CD4-positive, alpha-beta T cell treated with Interleukin-21 for 1 hour (primary cell): Measurements from ENCODE around the gene HSPB2.
A peak's percentile ranks its signal among the peaks of the same experiment; 100 is the strongest.
"Not testable (repeated sequence)": the region's sequence is repeated elsewhere in the genome, so short reads cannot be mapped to it uniquely, and the experiment has no call there.

Experiments
- DNase-seq: peaks from one replicate; pipeline ENCODE4 v3.0.0-alpha.2; 2020

HSPB2 gene

DNA sequence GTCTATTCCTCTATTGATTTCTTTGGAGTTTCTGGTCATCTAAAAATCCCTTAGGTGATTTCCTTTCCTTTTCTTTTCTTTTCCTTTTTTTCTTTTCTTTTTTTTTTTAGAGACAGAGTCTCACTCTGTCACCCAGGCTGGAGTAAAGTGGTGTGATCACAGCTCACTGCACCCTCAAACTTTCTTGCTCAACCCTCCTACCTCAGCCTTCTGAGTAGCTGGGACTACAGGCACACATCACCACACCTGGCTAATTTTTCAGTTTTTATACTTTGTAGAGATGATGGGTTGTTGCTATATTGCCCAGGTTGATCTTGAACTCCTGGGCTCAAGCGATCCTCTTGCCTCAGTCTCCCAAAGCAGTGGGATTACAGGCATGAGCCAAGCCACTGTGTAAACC lies 4.2 kb downstream of the HSPB2 start:
- no peak for DNase-seq

DNA sequence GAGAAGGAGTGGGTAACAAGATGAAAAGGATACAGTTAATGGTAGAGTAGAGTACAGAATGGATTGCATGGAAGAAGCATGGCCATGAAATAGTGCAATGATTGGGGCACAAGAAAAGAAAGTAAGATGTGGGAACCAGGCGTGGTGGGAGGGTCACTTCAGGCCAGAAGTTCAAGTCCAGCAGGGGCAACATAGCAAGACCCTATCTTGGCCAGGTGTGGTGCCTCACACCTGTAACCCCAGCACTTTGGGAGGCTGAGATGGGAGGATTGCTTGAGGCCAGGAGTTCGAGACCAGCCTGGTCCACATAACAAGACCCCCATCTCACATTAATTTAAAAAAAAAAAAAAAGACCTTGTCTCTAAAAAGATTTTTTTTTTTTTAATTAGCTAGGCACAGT lies 4.8 kb downstream of the HSPB2 start:
- no peak for DNase-seq

DNA sequence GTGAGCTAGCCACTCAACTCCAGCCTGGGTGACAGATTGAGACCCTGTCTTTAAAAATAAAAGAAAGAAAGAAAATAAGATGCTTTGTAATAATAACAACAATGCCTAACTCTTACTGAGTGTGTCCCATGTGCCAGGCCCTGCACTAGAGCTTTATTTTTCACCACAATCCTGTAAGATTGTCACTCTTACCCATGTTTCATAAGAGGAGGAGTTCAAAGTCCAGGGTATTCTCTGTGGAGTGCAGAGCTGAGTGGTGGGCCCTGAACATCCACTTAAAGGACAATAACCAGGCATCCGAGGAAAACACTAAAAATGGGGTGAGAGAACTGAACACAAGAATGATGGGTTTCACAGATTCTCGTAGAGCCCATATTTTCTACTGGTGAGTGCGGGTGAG lies 5.3 kb downstream of the HSPB2 start:
- no peak for DNase-seq

DNA sequence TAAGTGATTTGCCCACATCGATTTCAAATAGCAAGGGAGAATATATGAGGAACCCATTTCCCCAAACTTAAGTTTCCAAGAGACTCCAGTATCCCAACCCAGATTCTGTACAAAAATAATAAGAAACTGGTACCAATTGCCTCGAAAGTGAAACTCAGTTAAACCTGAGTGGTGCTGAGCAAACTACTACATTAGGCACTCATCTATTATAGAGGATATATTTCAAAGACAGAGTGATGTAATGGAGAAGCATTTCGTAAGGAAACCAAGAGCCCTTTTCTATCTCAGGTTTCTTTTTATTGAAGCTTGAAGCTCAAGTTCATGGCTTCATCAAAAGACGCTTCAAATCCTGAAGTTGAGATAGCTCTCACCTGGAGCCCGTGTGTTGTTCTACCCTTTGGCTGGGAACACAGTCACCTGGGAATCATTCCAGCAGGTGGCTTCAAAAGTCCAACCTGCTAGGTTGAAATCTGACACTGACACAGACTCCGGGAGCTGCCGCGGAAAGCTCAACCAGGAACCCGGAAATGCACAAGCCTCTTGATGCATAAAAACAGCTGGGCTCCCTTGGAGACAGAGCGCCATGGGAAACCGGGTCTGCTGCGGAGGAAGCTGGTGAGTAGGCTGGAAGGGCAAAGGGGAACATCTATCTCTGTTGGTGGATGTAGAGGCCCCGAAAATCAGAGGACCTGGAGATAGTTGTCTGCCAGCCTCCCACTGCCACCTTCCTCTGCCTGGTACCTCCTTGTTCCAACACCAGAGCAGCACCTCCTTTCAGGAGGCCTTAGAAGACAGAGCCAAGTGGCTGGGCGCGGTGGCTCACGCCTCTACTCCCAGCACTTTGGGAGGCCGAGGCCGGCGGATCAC lies 6.1 kb downstream of the HSPB2 start, which contains the start of gene C11orf52:
Gene C11orf52, plus strand, starts transcription at position 524 of the 867 bp plus-strand sequence. Its CDS starts 60 bp downstream, at position 584.
- no peak for DNase-seq

DNA sequence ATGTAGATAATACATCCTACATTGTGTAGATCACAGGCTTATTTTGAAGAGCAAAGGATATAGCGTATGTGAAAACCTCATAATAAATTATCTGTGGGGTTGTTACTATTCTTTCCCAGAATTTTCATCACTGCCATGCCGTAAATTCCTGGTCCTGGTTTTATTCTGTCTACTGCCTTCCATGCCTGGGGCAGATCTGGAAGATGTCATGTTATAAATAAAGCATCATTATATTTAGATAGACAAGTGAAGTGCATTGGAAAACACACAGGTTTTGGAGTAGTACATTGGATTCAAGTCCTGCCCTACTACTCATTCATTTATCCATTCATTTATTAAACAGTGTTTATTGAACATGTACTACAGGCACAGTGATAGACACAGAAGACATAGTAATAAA lies 8.4 kb downstream of the HSPB2 start:
- DNase-seq, result no peak

DNA sequence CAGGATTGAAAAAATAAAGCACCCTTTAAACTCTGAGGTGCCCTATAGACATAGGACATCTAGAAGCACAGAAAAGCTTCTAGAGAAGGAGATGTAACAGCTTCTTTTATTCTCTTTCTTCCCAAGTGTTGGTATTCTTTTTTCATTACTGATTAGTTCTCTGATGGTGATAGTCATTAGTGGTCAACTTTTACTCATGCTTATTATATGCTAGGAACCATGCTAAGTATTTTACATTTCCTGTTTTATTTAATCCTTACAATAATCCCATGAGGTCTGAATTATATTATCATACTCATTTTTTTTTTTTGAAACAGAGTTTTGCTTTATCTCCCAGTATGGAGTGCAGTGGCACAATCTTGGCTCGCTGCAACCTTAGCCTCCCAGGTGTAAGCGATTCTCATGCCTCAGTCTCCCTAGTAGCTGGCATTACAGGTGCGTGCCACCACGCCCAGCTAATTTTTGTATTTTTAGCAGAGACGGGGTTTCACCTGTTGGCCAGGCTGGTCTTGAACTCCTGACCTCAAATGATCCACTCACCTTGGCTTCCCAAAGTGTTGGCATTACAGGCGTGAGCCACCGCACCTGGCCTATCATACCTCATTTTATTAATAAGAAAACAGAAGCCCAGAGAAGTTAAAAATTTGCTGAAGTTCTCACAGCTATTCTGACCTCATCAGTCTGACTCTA lies 9.2 kb downstream of the HSPB2 start:
- no peak for DNase-seq

DNA sequence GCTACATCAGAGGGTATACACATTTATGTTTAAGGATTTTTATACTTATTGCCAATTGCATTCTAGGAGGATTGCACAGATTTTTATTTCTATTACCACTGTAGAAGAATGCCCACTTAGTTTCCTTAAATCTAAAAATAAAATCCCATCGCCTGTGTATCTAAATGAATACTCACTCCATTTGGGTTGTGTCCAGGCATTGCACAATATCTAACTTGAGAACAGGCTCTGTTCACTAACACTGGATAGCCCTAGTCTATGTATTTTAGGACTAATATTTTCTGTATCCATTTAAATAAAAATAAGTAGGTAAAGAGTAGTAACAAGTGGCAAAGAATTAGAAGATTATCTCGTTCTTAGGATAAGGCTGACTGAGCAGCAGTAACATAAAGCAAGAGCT lies 10.3 kb downstream of the HSPB2 start:
- DNase-seq, result no peak

DNA sequence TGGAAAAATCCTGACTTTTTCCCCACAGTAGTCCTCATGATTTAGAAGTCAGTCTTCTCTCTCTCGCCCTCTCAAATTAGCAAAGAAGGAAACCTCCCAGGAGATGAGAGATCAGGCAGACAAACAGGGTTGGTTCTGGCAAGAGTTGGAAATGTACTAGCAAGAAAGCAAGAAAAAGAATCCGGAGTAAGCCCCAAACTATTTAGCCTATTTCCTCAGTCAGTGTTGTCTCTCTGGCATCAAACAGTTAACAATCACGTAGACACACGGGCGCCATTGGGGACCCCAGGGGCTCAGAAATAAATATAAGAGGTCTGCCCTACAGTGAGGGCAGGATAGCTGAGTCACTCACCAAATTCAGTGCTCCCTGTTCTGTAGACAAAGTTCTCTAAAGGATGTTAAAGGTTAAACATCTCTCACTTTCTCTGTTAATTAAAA lies 10.8 kb downstream of the HSPB2 start:
- DNase-seq, result no peak

DNA sequence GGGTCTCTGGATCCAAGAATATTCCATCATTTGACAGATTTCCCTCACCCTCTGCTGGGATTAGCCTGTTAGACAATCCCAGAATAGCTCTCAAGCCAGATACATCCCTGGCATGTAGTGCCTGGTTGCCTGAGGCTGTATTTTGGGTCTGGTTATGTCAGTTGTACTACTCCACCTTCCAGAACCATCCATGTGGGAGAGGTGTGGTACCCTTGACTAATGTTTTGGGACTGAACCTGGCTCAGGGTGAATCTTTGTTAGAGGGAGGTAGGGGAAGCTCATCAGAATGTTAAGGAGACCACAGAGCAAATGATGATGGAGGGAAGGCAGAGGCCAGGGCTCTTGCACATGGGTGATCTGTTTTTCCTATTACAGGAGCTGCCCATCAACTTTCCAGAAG lies 11.4 kb downstream of the HSPB2 start:
- no peak for DNase-seq

DNA sequence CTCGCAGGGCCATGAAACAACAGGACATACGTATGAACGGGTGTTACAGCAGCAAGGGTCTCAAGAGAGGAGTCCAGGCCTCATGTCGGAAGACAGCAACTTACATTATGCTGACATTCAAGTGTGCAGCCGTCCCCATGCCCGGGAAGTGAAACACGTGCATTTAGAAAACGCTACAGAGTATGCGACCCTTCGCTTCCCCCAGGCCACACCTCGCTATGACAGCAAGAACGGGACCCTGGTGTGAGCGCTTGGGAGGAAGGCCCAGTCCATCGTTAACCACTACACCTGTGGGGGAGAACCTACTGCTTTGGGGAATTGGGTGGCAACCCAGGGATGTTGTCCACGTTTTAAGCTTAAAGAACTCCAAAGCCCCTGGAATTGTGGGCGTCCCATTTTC lies 13.4 kb downstream of the HSPB2 start:
- no peak for DNase-seq

DNA sequence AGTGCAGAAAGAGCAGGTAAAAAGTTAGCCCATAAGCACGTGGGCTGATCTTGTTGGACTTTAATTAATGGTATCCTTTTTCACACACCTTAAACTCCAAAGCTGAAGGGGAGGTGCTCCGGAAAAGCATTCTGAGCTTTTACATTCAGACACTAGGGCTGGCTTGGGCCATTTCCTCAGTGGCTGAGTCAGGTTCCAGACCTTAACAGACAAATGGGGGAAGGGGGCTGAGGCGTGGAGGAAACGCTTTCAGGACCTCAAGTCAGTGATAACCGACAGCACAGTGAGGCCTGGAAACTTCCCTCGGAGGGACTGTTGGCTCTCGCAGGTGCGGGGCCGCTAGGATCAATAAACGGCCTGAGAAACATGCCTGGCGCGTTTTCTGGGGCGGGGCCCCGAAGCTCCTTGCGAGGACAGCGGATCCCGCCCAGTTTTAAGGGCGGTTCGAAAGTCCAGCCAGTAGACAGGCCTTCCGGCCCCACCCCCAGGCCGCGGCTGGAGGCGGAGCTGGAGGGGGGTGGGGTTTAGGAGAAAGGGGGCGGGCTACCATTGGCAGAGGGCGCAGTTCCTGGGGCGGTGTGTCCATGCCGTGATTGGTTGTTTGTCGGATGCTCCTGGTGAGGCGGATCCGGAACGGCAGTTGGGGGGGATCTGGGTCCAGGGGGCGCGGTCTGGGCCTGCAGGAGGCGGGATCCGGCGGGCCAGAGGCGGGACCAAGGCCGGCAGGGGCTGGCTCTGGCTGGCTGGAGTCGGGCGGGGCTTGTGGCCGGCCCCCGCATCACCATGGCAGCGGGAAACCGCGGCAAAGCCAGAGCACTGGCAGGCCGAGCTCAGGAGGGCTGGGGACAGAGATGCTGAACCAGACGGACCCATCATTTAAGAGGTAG lies 14.2 kb downstream of the HSPB2 start:
- DNase-seq, result peak; percentile 98

DNA sequence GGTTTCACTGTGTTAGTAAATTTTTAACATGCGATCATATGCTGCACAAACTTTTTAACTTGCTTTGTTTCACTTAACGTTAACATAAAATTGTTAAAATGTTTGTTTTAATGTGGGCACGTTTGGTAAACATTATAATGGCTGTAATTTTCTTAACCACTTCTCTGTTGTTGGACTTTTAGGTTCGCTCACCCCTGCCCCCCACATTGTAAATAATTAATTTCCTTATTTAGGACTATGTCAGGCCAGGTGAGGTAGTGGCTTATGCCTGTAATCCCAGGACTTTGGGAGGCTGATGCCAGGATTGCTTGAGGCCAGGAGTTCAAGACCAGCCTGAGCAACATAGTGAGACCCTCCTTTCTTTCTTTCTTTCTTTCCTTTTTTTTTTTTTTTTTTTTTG lies 17.9 kb downstream of the HSPB2 start:
- no peak for DNase-seq

DNA sequence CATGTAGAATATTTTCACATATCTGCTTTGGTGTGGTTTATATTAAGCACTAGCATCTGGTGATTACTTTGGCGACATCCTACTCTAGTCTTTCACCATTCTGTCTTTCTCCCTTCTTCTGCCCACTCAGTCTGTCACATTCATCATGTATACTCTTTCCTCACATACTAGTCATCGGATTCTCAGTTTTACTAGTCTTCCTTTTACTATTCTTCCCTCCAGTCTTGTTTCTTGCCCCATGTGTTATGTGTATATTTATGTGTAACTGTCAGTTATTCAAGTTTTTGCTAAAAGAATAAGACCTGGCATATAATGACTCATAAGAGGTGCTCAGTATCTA lies 20.0 kb downstream of the HSPB2 start:
- no peak for DNase-seq

DNA sequence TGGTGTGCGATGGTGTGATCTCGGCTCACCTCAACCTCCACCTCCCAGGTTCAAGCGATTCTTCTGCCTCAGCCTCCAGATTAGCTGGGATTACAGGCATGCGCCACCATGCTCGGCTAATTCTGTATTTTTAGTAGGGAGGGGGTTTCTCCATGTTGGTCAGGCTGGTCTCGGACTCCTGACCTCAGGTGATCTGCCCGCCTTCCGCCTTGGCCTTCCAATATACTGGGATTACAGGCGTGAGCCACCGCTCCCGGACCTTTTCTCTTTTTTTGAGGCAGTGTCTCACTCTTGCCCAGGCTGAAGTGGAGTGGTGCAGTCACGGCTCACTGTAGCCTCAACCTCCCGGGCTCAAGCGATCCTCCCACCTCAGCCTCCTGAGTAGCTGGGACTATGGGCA lies 20.6 kb downstream of the HSPB2 start:
- DNase-seq, result not testable (repeated sequence)

DNA sequence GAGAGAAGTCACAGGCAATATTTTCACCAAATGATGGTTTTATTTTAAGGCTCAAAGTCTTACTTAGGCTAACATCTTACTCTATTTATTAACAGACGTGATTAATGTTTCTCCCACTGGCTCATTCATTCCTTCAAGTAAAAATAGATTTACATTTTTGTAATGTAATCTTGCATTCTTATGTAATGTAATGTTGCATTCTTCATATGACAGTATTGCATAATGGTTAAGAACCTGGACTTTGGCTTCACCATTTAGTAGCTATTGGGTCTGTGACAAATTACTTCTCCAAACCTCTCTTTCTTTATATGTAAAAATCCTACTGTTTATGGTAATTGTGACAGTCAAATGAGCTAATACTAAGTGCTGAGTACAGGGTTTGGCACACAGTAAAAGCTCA lies 21.3 kb downstream of the HSPB2 start:
- no peak for DNase-seq

DNA sequence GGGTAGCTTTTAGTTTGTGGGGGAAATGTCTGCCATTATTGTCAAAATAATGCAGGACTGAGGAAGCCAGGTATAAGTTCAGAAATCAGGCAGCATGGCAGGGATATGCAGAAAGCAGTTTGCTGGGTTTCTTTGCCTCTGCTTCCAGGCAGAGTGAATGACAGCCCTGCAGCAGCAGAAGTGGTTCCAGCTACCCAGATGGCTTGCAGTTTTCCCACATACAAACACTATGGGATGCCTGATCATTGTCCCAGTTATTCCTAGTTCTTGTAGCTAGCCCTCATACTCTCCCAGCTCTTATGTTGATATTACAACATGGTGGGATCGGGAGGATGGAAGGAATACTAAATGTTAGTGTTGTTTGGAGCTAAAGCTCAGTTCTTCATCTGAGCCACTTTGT lies 21.8 kb downstream of the HSPB2 start:
- DNase-seq, result no peak

DNA sequence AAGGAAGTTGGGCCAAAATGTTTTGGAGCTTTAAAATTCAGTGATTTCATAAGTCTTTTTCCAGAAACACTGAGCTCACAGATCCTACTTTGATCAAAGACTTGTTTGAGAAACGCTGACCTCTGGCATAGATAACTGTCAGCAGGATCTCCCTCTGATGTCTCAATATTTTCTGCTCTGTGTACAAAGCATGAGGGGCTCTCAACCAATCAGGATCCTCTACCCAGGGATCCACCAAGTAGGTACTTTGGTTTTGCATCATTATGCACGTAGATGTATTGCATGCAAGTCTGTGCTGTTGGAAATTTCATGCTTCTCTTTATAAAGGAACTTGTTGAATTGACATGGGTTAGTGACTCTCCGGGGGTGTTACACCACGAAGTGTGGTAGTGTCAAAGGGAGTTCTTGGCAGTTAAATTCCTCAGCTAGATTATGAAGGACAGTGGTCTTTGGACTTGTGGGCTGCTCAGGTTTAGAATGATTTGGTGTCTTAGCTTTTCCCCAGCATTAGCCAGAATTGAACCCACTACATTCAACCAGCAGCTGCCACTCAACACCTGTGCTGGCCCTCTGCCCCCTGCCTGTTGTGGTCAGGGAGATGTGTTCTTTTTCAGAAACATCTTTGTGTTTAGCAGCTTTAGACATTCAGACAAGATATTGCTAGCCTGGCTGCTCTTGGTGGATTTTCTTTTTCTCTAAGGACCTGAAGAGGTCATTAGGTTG lies 22.9 kb downstream of the HSPB2 start:
- DNase-seq, result no peak

DNA sequence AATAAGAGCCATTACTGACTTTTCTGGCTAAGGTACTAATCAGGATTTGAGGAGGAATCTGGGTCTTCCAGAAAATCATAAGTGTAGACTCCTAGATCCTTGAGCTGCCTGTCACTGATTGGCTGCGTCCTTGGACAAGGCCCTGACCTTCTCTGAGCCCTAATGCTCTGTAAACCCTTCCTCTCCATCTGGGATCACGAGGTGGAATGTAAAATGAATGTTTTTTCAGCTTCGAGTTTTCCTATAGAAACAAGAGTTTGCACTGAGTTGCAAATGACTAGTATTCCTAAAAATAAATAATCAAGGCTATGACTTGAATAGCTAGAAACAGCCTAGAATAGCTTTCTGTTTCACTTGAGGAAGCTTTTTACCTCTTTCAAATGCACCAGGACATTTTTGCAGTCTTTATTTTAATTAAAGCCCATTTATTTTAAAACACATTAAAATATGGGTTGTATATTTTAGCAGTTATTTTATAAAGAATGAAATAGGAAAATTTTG lies 23.6 kb downstream of the HSPB2 start:
- no peak for DNase-seq

DNA sequence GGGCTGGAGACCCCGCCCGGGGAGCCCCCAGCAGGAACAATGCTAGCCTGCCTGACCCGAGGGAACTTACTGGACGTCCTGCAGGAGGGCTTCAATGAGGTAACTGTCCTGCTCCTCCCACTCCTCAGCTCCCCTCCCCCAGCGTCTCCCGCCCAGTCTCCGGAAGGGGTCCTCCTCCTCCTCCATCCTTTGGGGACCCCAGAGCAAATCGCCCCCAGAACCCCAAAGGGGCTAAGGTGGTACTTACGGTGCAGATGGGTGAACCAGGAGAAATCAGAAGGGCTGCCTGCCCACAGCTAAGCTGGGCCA lies 24.9 kb downstream of the HSPB2 start:
- no peak for DNase-seq

DNA sequence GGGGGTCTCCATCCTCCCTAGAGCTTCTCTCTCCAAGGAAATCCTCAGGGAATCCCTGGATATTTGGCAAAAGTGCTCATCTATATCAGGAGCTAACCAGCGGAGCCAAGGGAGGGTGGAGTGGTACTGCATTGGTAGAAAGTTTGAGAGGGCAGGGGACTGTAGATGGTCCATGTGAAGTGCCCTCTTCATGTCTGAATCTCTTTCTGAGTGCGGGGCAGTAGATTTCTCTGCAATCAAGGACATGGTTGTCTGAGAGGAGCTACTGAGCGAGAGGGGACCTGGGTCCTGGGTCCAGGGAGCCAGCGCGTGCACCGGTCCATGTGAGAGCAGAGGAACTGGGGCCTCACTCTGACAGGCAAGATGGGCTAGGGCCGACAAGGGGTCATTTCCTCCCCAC lies 25.3 kb downstream of the HSPB2 start:
- no peak for DNase-seq

DNA sequence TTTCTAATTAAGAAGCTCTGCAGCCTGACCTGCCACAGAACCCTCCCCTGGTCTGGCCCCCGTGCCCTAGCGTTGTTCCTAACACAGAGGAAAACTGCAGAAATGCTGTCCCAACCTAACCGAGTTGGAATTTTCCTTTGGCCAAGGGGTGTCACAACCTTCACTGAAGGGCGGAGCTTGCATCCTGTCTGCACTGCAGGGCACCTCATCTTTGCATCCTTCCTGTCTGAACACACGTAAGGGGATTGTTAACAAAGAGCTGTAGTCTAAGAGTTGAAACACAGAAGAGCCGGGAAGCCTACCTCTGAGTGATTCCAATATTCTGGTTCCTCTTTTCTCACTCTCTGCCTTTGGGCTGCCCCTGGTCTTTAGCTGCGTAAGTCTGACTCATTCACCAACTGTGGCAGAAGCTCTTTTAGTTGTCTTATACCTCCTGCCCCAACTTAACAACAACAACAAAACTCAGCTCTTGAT lies 26.2 kb downstream of the HSPB2 start:
- peak; percentile 35 for DNase-seq

DNA sequence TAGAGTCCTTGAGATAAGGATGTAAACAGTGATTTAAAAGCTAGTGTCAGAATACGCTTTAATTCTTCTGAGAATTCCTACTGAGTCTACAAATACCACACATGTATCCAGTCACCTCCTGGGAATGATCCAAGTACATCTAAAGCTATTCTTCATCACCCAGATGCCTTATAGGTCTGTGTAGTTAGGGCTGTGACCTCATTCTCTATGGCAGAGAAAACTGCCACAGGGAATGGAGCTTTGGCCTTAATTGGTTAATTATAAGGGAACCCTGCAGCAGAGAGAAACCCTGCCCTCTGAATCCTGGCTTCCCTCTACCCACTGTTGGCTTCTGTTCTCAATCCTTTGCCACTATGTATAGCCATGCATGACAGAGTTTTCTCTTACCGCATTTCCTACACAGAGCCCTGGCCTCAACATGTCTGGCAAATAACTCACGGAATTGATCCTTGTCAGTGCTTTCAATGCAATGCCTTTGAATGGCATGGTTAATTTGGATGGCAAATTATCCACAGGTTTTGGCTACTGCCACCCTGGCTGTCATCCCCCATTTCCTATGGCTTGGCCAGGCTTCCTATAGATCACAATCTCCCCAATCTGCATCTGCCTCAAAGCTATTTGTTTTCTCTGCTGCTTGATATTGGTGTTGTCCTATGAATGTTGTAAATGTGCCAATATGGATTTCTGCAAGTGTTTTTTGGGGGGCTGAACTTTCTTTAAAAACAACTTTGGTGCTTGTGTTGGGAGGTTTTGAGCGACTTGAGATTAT lies 27.5 kb downstream of the HSPB2 start:
- no peak for DNase-seq
